ENCODE data around the gene SELPLG.

DNA sequence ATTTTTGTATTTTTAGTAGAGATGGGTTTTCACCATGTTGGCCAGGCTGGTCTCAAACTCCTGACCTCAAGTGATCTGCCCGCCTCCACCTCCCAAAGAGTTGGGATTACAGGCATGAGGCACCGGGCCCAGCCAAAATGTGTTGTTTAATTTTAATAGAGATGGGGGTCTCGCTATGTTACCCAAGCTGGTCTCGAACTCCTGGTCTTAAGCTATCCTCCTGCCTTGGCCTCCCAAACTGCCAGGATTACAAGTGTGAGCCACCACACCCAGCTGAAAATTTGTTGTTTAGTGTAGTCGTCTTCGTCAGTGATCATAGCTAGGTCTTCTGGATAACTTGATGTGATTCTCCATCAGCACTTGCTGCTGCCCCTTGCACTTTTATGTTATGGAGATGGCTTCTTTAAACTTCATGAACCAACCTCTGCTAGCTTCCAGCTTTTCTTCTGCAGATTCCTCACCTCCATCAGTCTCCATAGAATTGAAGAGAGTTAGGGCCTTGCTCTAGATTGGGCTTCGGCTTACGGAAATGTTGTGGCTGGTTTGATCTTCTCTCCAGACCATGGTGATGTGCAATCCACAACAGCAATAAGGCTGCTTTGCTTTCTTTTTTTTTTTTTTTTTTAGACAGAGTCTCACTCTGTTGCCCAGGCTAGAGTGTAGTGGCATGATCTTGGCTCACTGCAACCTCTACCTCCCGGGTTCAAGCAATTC is 58.3 kb downstream of the SELPLG start:
- no peak for TF ChIP-seq POLR2A (IDR thresholded peaks at IDR 0.05)
- TF ChIP-seq, protein P1, sequence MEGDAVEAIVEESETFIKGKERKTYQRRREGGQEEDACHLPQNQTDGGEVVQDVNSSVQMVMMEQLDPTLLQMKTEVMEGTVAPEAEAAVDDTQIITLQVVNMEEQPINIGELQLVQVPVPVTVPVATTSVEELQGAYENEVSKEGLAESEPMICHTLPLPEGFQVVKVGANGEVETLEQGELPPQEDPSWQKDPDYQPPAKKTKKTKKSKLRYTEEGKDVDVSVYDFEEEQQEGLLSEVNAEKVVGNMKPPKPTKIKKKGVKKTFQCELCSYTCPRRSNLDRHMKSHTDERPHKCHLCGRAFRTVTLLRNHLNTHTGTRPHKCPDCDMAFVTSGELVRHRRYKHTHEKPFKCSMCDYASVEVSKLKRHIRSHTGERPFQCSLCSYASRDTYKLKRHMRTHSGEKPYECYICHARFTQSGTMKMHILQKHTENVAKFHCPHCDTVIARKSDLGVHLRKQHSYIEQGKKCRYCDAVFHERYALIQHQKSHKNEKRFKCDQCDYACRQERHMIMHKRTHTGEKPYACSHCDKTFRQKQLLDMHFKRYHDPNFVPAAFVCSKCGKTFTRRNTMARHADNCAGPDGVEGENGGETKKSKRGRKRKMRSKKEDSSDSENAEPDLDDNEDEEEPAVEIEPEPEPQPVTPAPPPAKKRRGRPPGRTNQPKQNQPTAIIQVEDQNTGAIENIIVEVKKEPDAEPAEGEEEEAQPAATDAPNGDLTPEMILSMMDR (IDR thresholded peaks at IDR 0.05) = no peak
